B cell (primary cell): ENCODE results near the gene KANK3. TPM values are rescaled to one million over a fixed set of nuclear protein-coding genes. Genes with fewer than 3 reads are reported as not detected.

Source experiments
- ATAC-seq: fragments of 200-7000 bp; cut with Tn5 transposase; one replicate; pipeline ENCODE4 v1.10.0; 2021; ENCODE audit warnings: low read depth, mild to moderate bottlenecking, moderate number of reproducible peaks, moderate library complexity
- CTCF ChIA-PET: fragments of 350-600 bp; sonication (Branson Sonifier 250); formaldehyde crosslinking; loops from one replicate; lab custom pipeline; 2021; ENCODE audit warnings: antibody characterized with exemption, inconsistent platforms; lab: Charles Lee
- POLR2A ChIA-PET: fragments of 350-600 bp; sonication (Branson Sonifier 250); formaldehyde crosslinking; loops from one replicate; lab custom pipeline; 2021; ENCODE audit warnings: antibody characterized with exemption; lab: Charles Lee
- DNase-seq: peaks from one replicate; pipeline ENCODE4 v3.0.0; 2013
- H2AFZ ChIP-seq: 2 replicates; pipeline ENCODE4 v1.6.1; 2012; ENCODE audit warnings: mild to moderate bottlenecking, low read depth, low read length; ENCODE audit not compliant: insufficient read depth, poor library complexity, severe bottlenecking
- H3K27ac ChIP-seq, 2 donors: 1 replicate in 1 of 2; 2 replicates in 1 of 2; pipeline ENCODE4 v1.5.1; 2012 to 2013; ENCODE audit warnings: low read length in 2 of 2, mild to moderate bottlenecking in 2 of 2, moderate library complexity in 1 of 2
- H3K27me3 ChIP-seq, 4 experiments: fragments of 200-600 bp in 1 of 4; sonication (generic) in 1 of 4; replicated peaks in 1 of 4; 1 replicate in 2 of 4; 2 replicates in 2 of 4; pipeline versions ENCODE4 v1.6.1 to v1.7.0; 2013 to 2016; ENCODE audit warnings: low read length in 3 of 4, mild to moderate bottlenecking in 2 of 4, mixed read lengths in 1 of 4, moderate library complexity in 1 of 4; ENCODE audit not compliant: insufficient read depth in 4 of 4, control insufficient read depth in 3 of 4; ENCODE audit errors: control extremely low read depth in 1 of 4
- H3K36me3 ChIP-seq, 2 experiments: replicated peaks in 1 of 2; 1 replicate in 1 of 2; 2 replicates in 1 of 2; pipeline versions ENCODE4 v1.6.1 to v1.7.1; 2013; ENCODE audit warnings: low read length in 1 of 2; ENCODE audit not compliant: insufficient read depth in 2 of 2, control insufficient read depth in 1 of 2; ENCODE audit errors: control extremely low read depth in 1 of 2, extremely low read depth in 1 of 2
- H3K4me1 ChIP-seq, 2 donors: fragments of 200-600 bp in 1 of 2; sonication (generic) in 1 of 2; 1 replicate in 1 of 2; 2 replicates in 1 of 2; pipeline versions ENCODE4 v1.5.1 to v1.6.1; 2013 to 2017; ENCODE audit warnings: low read length in 2 of 2; ENCODE audit not compliant: control insufficient read depth in 2 of 2, insufficient read depth in 2 of 2
- H3K4me2 ChIP-seq: replicated peaks from 2 replicates; pipeline ENCODE3; 2012; ENCODE audit warnings: mild to moderate bottlenecking, low read depth, low read length; ENCODE audit not compliant: poor library complexity, severe bottlenecking
- H3K4me3 ChIP-seq, 5 experiments: fragments of 200-600 bp in 1 of 5; sonication (generic) in 1 of 5; 1 replicate in 3 of 5; 2 replicates in 2 of 5; pipeline versions ENCODE4 v1.5.1 to v1.7.0; 2011 to 2016; ENCODE audit warnings: low read length in 4 of 5, mild to moderate bottlenecking in 4 of 5, low read depth in 2 of 5, control low read depth in 1 of 5, moderate library complexity in 1 of 5; ENCODE audit not compliant: insufficient read depth in 1 of 5; ENCODE audit errors: control extremely low read depth in 1 of 5, extremely low read depth in 1 of 5
- H3K79me2 ChIP-seq: fragments of 200-600 bp; sonication (generic); one replicate; pipeline ENCODE4 v1.6.0; 2016; ENCODE audit warnings: low read length; ENCODE audit not compliant: control insufficient read depth, insufficient read depth
- H3K9ac ChIP-seq: fragments of 200-600 bp; sonication (generic); 2 replicates; pipeline ENCODE4 v1.6.1; 2017; ENCODE audit warnings: mild to moderate bottlenecking, low read length, moderate library complexity
- H3K9me3 ChIP-seq, 3 donors: one replicate each; pipeline versions ENCODE4 v1.6.1 to v1.7.1; 2013; ENCODE audit warnings: low read length in 2 of 3; ENCODE audit not compliant: control insufficient read depth in 2 of 3, insufficient read depth in 1 of 3; ENCODE audit errors: control extremely low read depth in 1 of 3
- H4K20me1 ChIP-seq: 2 replicates; pipeline ENCODE4 v1.6.0; 2012; ENCODE audit warnings: mild to moderate bottlenecking, low read length; ENCODE audit not compliant: insufficient read depth, control insufficient read depth, poor library complexity, severe bottlenecking
- H3K27ac Mint-ChIP-seq: one replicate; pipeline ENCODE4 v1.8.0; 2021; ENCODE audit warnings: mixed read lengths
- H3K27me3 Mint-ChIP-seq: one replicate; pipeline ENCODE4 v1.8.0; 2021; ENCODE audit warnings: mixed read lengths
- H3K4me1 Mint-ChIP-seq: one replicate; pipeline ENCODE4 v1.8.0; 2021; ENCODE audit warnings: mixed read lengths
- H3K4me3 Mint-ChIP-seq: one replicate; pipeline ENCODE4 v1.8.0; 2021; ENCODE audit warnings: mixed read lengths
- H3K9me3 Mint-ChIP-seq: one replicate; pipeline ENCODE4 v1.8.0; 2022; ENCODE audit warnings: mixed read lengths; ENCODE audit not compliant: insufficient read depth
- EZH2 ChIP-seq: IDR thresholded peaks from 2 replicates; pipeline ENCODE4 v1.6.1; 2012; ENCODE audit warnings: borderline replicate concordance, low read depth, mild to moderate bottlenecking, moderate library complexity, low read length; ENCODE audit not compliant: insufficient read depth, poor library complexity, severe bottlenecking
- WGBS: methylation state at CpG from one replicate; pipeline ENCODE4 v1.1.5; 2013; ENCODE audit warnings: missing lambda C conversion rate; ENCODE audit not compliant: insufficient coverage; 5-methylcytosine and 5-hydroxymethylcytosine counted together
- intact Hi-C: fragments of 100-400 bp; cut with micrococcal nuclease; formaldehyde crosslinking; loops from one replicate; pipeline ENCODE4 v1.10.0; 2022
- polyA plus RNA-seq: library from polyadenylated mRNA; depleted of rRNA; stranded (reverse); fragments of >200 nt; gene quantifications from 2 replicates; pipeline ENCODE4 v1.2.3, GENCODE V29; 2012
- total RNA-seq, 2 donors: library from RNA; stranded (reverse); fragments of 120-200 nt in 1 of 2; gene quantifications; 1 replicate in 1 of 2; 2 replicates in 1 of 2; pipeline versions ENCODE4 v1.2.3 to v1.2.4, GENCODE V29; 2013 to 2022
- TF ChIP-seq, protein P1 (sequence below): fragments of 200-600 bp; IDR thresholded peaks from one replicate; pipeline ENCODE4 v1.8.0; 2022; ENCODE audit warnings: antibody characterized with exemption, mild to moderate bottlenecking

The KANK3 gene
- total and polyA plus RNA-seq, 2 donors (not counting 1 experiment from before 2014, with no cell fraction given) = 0.27 to 0.34 TPM

DNA sequence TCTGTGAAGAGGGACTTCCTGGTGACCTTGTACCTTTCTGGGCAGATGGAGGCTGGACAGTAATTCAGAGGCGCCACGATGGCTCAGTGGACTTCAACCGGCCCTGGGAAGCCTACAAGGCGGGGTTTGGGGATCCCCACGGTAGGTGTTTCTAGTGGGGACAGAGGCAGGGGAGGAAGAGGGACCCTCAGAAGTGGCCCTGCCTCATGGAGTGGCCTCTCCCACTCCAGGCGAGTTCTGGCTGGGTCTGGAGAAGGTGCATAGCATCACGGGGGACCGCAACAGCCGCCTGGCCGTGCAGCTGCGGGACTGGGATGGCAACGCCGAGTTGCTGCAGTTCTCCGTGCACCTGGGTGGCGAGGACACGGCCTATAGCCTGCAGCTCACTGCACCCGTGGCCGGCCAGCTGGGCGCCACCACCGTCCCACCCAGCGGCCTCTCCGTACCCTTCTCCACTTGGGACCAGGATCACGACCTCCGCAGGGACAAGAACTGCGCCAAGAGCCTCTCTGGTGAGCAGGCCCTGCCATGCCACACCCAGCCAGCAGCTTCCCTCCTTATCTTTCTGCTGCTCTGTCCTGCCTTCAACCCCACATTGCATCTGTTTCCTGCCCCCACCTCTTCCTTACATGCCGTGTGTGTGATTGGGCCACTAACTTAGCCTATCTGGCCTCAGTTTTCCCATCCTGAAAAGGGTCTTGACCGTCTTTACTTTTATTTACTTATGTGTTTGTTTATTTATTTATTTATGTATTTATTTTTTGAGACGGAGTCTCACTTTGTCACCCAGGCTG, 28.1 kb upstream of the KANK3 start:
- DNase-seq = no peak
- Mint-ChIP-seq H3K27me3 (peaks cover 19% of the 10 kb centered on the region), H3K27ac (no peak overlapping the region), H3K4me1 (no peaks in the 10 kb centered on the region), H3K4me3 (no peak overlapping the region), H3K9me3 (no peaks in the 10 kb centered on the region)
- ChIA-PET CTCF (interaction anchor here (0.9 kb wide), 1 partner anchor 17 kb away, joined by 4 read pairs; no protein-coding TSS in a partner anchor), POLR2A (interaction anchor here (0.6 kb wide), 1 partner anchor 50 kb away, joined by 3 read pairs; the partner anchor contains the start of genes NDUFA7 and RPS28)
- Histone ChIP-seq H3K4me1 (no peaks in the 10 kb centered on the region), H2AFZ (no peak overlapping the region), H3K4me3 (no peak overlapping the region), H3K27me3 (peaks cover 0 to 20% (median 2%) of the 10 kb centered on the region in 4 experiments), H3K79me2 (no peaks in the 10 kb centered on the region), H3K9ac (no peak overlapping the region), H3K27ac (no peak overlapping the region), H3K36me3 (no peaks in the 10 kb centered on the region), H3K4me2 (no peak overlapping the region), H3K9me3 (peaks cover 0 to 3% (median 0%) of the 10 kb centered on the region in 3 donors), H4K20me1 (no peaks in the 10 kb centered on the region)
- TF ChIP-seq EZH2 = no peak
- TF ChIP-seq, protein P1, sequence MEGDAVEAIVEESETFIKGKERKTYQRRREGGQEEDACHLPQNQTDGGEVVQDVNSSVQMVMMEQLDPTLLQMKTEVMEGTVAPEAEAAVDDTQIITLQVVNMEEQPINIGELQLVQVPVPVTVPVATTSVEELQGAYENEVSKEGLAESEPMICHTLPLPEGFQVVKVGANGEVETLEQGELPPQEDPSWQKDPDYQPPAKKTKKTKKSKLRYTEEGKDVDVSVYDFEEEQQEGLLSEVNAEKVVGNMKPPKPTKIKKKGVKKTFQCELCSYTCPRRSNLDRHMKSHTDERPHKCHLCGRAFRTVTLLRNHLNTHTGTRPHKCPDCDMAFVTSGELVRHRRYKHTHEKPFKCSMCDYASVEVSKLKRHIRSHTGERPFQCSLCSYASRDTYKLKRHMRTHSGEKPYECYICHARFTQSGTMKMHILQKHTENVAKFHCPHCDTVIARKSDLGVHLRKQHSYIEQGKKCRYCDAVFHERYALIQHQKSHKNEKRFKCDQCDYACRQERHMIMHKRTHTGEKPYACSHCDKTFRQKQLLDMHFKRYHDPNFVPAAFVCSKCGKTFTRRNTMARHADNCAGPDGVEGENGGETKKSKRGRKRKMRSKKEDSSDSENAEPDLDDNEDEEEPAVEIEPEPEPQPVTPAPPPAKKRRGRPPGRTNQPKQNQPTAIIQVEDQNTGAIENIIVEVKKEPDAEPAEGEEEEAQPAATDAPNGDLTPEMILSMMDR = no peak
- intact Hi-C loops = no loop called here
- WGBS = 92% methylated on average over 25 of the region's 28 CpGs
- no peak for ATAC-seq
